Mucosa of descending colon (tissue), 3 donors: ENCODE data around the gene SSBP1. TPM values are rescaled to one million over a fixed set of nuclear protein-coding genes. Genes with fewer than 3 reads are reported as not detected.

Experiments used
- ATAC-seq: fragments of 200-7000 bp; cut with Tn5 transposase; one replicate; pipeline ENCODE4 v1.9.1; 2020; ENCODE audit warnings: mild to moderate bottlenecking, moderate library complexity
- DNase-seq, 3 donors: peaks; one replicate each; pipeline ENCODE4 v3.0.0-alpha.2; 2020
- H3K36me3 ChIP-seq: fragments of 200-600 bp; one replicate; pipeline ENCODE4 v1.8.0; 2021; ENCODE audit warnings: low read depth, mild to moderate bottlenecking
- H3K4me1 ChIP-seq: fragments of 200-600 bp; one replicate; pipeline ENCODE4 v1.8.0; 2021; ENCODE audit warnings: low read depth, mild to moderate bottlenecking
- H3K4me3 ChIP-seq: fragments of 200-600 bp; one replicate; pipeline ENCODE4 v1.8.0; 2021; ENCODE audit warnings: mild to moderate bottlenecking
- H3K9me3 ChIP-seq: fragments of 200-600 bp; one replicate; pipeline ENCODE4 v1.8.0; 2021; ENCODE audit warnings: mild to moderate bottlenecking
- CTCF ChIP-seq: fragments of 200-600 bp; IDR thresholded peaks from one replicate; pipeline ENCODE4 v1.8.0; 2022; ENCODE audit warnings: antibody characterized with exemption, mild to moderate bottlenecking
- intact Hi-C, 2 donors: fragments of 100-400 bp; cut with DNase I in 1 of 2; cut with micrococcal nuclease in 1 of 2; formaldehyde crosslinking; loops; one replicate each; pipeline versions ENCODE4 v1.11.0 to v1.11.1; 2022; cut with DNase I, micrococcal nuclease
- total RNA-seq, 3 donors: library from RNA; stranded (reverse); fragmentation: NEBNext Ultra II Directional in 2 of 3; extraction: Animal tissue kit (Norgen Biotek cat#: 25700) in 2 of 3; gene quantifications; one replicate each; pipeline versions ENCODE4 v1.2.1 to v1.2.4, GENCODE V29; 2021 to 2023
- donor health status: DM: no; HTN: no; CAD: no; lungs with moderate emphysema.
- donor health status: DM: no; HTN: no; CAD: no.
- donor health status: DM: no; HTN: yes; CAD: no.

Gene SSBP1
- total RNA-seq, 3 donors from 2014 or later = 67.3 to 96.4 (median 81.6) TPM

GRCh38 chr7:141785706-141786552, 47.8 kb downstream of the SSBP1 start:
- peak in 1 of 3 donors; percentile 46 for DNase-seq

GRCh38 chr7:141788296-141788695, 50.1 kb downstream of the SSBP1 start:
- no peaks in the 10 kb centered on the region for H3K4me1 ChIP-seq
- no peak overlapping the region for H3K4me3 ChIP-seq
- TF ChIP-seq CTCF = no peak
- H3K36me3 ChIP-seq = no peaks in the 10 kb centered on the region
- intact Hi-C loops = loop anchor here in 1 of 2 donors (10.0 kb wide), 1 partner anchor 133 kb away; no protein-coding TSS in a partner anchor
- ATAC-seq = no peak
- no peaks in the 10 kb centered on the region for H3K9me3 ChIP-seq
- DNase-seq = no peak

More at GRCh38 chr7:141785706-141786552, 47.8 kb downstream of the SSBP1 start:
- peak; percentile 57 for TF ChIP-seq CTCF
- Histone ChIP-seq H3K36me3 (no peaks in the 10 kb centered on the region), H3K4me1 (no peaks in the 10 kb centered on the region), H3K4me3 (no peak overlapping the region), H3K9me3 (no peaks in the 10 kb centered on the region)
- peak; percentile 68 for ATAC-seq
- intact Hi-C loops = loop anchor here in 1 of 2 donors (10.0 kb wide), 1 partner anchor 131 kb away; no protein-coding TSS in a partner anchor

- H3K36me3 ChIP-seq = no peaks in the 10 kb centered on the region
- intact Hi-C loops = loop anchor here in 1 of 2 donors (10.0 kb wide), 1 partner anchor 135 kb away; no protein-coding TSS in a partner anchor
- no peak for ATAC-seq
Measured at GRCh38 chr7:141789917-141790316, 51.8 kb downstream of the SSBP1 start, which contains the start of gene TAS2R5. Gene TAS2R5 (plus strand): TSS chr7:141790217. CDS start chr7:141790362, 145 bp downstream.

GRCh38 chr7:141792526-141792925, 54.4 kb downstream of the SSBP1 start:
- DNase-seq (no peak), ATAC-seq (no peak)
- Histone ChIP-seq H3K9me3 (no peaks in the 10 kb centered on the region), H3K4me3 (no peak overlapping the region), H3K36me3 (no peaks in the 10 kb centered on the region), H3K4me1 (no peaks in the 10 kb centered on the region)
- intact Hi-C loops = no loop called here
- TF ChIP-seq CTCF = no peak

More at GRCh38 chr7:141789917-141790316, 51.8 kb downstream of the SSBP1 start, which contains the start of gene TAS2R5:
- DNase-seq = no peak
- Histone ChIP-seq H3K9me3 (no peaks in the 10 kb centered on the region), H3K4me1 (no peaks in the 10 kb centered on the region), H3K4me3 (no peak within 1 kb of the TSS)
- no peak for TF ChIP-seq CTCF

Other genes starting within 250 kb of the SSBP1 start
- gene AGK, start 186.9 kb upstream of the SSBP1 start, total RNA-seq = 10 to 100 TPM; 16.7 to 20.7 (median 17.6) TPM
- 10 to 100 TPM; 25.6 to 38.1 (median 28.0) TPM for gene DENND11, start 36.2 kb upstream of the SSBP1 start, total RNA-seq
- not detected for gene WEE2, start 30.0 kb upstream of the SSBP1 start, total RNA-seq
- gene TAS2R3, start 25.7 kb downstream of the SSBP1 start, total RNA-seq = 1 to 10 TPM; 1.8 to 3.0 (median 2.7) TPM
- gene TAS2R4, start 38.3 kb downstream of the SSBP1 start, total RNA-seq = 1 to 10 TPM; 1.1 to 2.3 (median 2.1) TPM
- gene TAS2R5, start 51.9 kb downstream of the SSBP1 start, total RNA-seq = 1 to 10 TPM; 1.1 to 2.7 (median 2.4) TPM
- gene PRSS37, start 103.1 kb downstream of the SSBP1 start, total RNA-seq = not detected
- gene OR9A4, start 178.0 kb downstream of the SSBP1 start, total RNA-seq = under 1 TPM in 1 of 3 donors, not detected in 2; 0.26 TPM
- under 1 TPM in 2 of 3 donors, not detected in 1; 0.38 to 0.41 TPM for gene CLEC5A, start 208.6 kb downstream of the SSBP1 start, total RNA-seq
- under 1 TPM in 1 of 3 donors, not detected in 2; 0.35 TPM for gene TAS2R38, start 235.4 kb downstream of the SSBP1 start, total RNA-seq